ENCODE measurements around the gene LSAMP.

LSAMP gene

DNA sequence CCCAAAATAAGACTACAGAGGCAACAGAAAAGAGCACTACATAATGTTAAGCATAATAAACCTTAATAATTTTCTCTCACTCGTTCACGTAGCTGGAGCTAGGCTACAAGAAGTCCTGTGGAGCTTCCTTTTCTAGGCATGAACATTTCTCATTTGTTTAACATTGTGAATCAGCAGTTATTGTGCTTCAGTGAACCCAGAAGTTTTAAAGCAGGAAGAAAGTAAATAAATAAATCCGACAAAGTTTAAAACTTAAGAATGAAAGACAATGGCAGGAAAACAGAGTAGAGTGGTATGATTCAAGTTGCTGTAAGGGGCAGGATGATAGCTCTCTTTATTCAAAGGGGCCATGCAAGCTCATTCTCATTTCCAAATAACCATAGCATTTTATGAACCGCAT is 191.8 kb downstream of the LSAMP start:
- no peak for DNase-seq (ENCODE audit: low read depth)
- no peak for TF ChIP-seq CTCF (conservative IDR thresholded peaks at IDR 0.05; ENCODE audit: control insufficient read depth, insufficient read depth, low read depth, low read length)
- no peak overlapping the region for H3K4me3 ChIP-seq (ENCODE audit: control insufficient read depth, low read depth, low read length)

DNA sequence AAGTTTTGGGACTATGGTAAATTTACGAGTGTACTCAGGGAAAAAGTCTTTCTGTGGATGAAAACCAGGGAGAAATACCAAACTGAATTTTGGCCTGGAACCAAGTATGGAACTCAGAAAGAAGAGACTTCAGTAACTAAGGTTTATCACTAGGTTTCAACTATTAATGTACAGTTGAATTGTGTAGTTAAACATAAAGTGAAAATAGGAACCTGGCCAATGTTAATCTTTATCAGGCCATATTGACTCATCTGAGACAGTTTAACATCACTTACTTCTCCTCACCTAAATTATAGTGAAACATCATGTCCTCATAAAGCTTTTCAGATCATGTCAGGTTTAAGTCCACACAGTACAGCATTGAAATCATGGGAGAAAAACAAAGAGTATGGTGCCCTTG is 197.7 kb downstream of the LSAMP start:
- no peak for DNase-seq (ENCODE audit: low read depth)
- no peak for TF ChIP-seq CTCF (conservative IDR thresholded peaks at IDR 0.05; ENCODE audit: control insufficient read depth, insufficient read depth, low read depth, low read length)
- H3K4me3 ChIP-seq (ENCODE audit: control insufficient read depth, low read depth, low read length): no peak overlapping the region

GRCh38 chr3:116246406-116246980 is 198.8 kb downstream of the LSAMP start:
- no peak overlapping the region for H3K4me3 ChIP-seq (ENCODE audit: control insufficient read depth, low read depth, low read length)
- DNase-seq (ENCODE audit: low read depth): no peak
- TF ChIP-seq CTCF (conservative IDR thresholded peaks at IDR 0.05; ENCODE audit: control insufficient read depth, insufficient read depth, low read depth, low read length): no peak

DNA sequence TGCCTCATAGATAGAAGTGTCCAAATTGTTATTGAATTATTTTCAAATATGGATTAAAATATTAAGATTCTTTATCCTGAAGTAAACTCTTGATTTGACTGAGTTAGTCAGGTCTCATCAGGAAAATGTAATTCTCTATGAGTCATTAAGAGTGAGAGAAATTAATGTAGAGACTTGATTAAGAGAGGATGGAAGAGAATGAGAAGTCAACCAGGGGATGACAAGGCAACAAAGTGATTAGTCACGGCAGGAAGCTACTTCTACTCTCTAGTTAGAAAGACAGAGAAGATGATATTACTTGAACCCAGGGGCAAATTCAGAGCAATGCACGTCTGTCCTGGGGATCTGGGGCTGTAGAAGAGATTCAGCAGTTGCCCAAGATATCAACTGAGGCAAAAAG is 202.5 kb downstream of the LSAMP start:
- no peak for TF ChIP-seq CTCF (conservative IDR thresholded peaks at IDR 0.05; ENCODE audit: control insufficient read depth, insufficient read depth, low read depth, low read length)

DNA sequence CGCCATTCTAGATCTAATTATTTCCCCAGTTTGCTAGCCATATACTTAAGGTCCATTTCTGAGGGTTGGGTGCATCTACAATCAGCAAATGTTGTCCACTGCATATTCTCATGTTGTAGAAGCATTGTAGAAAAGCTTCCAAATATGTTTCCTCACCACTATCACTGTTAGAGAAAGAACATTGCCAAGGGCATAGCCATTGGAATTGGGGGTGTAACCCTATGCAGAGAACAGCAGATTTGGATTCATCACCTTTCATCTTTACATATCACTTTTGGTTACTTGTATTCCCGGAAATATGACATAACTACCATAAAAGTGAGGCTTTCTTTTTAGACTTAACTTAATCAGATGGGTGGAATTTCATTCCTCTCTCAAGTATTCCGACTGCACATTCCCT is 203.6 kb downstream of the LSAMP start:
- no peak for TF ChIP-seq CTCF (conservative IDR thresholded peaks at IDR 0.05; ENCODE audit: control insufficient read depth, insufficient read depth, low read depth, low read length)
- no peak overlapping the region for H3K4me3 ChIP-seq (ENCODE audit: control insufficient read depth, low read depth, low read length)
- no peak for DNase-seq (ENCODE audit: low read depth)

More for the DNA sequence above, 202.5 kb downstream of the LSAMP start:
- H3K4me3 ChIP-seq (ENCODE audit: control insufficient read depth, low read depth, low read length): no peak overlapping the region
- no peak for DNase-seq (ENCODE audit: low read depth)

DNA sequence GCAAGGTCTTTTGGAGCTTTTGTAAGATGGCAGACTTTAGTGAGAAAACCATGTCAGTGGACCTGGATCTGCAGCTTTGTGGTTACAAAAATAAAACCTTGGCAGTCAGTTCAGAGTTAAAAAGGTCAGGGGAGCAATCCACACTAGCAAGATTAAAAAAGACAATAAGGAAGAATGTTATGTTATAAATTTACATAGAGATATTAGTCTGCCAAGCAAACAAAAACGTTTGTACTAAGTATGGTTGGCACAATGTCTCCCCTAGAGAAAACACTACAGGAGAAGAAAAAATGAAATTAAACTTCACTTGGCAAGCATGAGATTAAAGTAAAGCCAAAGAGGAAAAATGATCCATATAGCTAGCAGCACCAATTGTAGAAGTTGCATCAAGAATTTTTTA is 205.0 kb downstream of the LSAMP start:
- no peak for DNase-seq (ENCODE audit: low read depth)
- H3K4me3 ChIP-seq (ENCODE audit: control insufficient read depth, low read depth, low read length): no peak overlapping the region
- TF ChIP-seq CTCF (conservative IDR thresholded peaks at IDR 0.05; ENCODE audit: control insufficient read depth, insufficient read depth, low read depth, low read length): no peak
